ENCODE results near the gene AMMECR1.
"Not testable (repeated sequence)": the region's sequence is repeated elsewhere in the genome, so short reads cannot be mapped to it uniquely, and the experiment has no call there.

AMMECR1 gene

DNA sequence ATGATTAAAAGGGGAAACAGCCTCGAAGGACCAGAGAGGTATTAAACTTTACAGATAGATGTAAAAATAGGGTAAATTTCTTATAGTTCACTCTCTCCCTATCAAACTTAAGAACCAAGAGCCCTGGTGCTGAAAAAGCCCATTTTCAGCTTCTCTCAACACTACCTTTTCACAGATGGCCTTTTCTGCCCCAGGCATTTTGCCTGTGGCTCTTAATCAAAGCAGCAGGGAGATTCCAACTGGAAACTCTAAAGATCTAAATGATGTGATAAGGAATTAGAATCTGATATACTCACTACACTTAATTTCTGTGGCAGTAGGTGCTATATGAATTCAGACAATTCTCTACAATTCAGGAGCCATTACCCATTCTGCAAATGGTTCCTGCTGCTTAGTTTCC is 60.0 kb downstream of the AMMECR1 start:
- DNase-seq (ENCODE audit: low read depth): no peak

DNA sequence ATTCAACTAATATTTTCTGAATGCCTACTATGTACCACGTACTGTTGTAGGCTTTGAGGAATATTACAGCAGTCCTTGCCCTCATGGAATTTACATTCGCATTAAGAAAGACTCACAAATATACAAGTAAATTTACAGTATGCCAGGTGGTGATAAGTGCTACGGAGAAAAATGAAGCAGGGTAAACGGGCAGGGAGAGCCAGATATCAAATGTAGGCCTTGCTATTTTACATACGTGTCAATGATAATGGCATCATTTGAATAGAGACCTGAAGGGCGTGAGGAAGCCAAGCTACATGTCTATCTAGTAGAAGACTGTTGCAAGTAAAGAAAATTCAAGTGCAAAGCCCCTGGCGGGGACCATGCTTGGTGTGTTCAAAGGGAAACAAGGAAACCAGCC is 65.2 kb downstream of the AMMECR1 start:
- no peak for DNase-seq (ENCODE audit: low read depth)

DNA sequence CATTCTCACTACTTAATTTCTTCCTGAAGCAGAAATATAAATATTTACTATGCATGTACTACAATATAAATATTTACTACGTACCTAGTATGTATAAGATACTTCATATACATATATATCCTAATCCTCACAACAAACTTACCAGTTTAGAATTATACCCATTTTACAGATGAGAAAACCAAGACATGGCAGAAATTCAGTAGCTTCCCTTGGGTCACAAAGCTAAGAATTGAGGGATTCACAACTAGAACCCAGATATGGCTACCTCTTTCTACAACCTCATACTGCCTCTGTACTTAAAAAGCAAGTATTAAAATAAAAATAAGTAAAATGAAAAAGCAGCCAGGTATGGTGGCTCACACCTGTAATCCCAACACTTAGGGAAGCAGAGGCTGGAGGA is 65.9 kb downstream of the AMMECR1 start:
- no peak for DNase-seq (ENCODE audit: low read depth)

DNA sequence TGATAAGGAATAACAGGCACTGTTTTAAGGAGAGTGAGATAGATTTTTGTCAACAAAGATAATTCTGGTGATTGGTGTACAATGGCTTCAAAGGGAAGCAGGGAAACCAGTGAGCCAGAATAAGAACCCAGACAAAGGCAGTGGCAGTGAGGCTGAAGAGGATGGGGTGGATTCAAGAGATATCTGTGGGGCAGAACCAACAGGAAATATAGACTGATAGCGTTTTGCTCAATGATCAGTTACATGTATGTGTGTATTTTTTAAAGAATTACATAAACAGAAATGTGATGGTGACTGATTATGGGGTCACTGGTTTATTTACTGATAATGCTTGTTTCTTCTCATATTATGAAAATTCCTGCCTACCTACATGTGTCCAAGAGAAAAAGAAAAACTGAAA is 66.4 kb downstream of the AMMECR1 start:
- no peak for DNase-seq (ENCODE audit: low read depth)

DNA sequence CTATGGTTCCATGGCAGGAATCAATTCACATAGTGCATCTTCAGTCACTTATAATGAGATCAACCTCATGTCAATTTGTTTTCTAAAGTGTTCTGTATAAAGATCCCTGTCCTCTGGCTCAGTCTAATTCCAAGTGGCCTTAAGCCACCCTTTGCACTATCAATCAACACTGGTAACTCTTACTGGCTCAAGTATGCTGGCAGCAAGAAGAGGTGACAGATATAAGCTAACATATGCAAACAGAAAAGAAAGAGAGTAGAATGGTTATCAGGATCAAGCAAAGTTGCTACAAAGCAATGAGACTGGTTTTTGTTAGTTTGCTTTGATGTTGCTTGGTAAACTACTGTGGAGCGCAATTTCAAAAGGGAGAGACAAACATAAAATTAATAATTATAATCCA is 67.0 kb downstream of the AMMECR1 start:
- DNase-seq (ENCODE audit: low read depth): no peak

DNA sequence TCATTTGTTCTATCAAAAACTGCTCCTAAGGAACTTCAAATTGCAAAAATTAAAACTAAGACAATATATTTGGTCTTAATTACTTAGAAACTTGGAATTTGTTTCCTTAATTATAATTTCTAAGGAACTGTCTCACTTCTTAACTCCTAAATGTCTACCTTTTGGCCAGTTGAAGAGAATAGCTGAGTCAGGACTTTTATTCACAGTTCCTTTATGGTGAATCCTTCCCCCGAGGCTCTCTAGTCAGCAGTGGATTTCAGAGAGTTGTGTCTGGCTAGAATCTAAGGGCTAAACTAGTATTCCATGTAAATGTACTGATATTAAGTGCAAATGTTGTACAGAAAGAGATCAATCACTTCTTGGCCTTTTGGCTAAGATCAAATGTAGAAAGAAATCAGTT is 69.3 kb downstream of the AMMECR1 start:
- DNase-seq (ENCODE audit: low read depth): no peak

DNA sequence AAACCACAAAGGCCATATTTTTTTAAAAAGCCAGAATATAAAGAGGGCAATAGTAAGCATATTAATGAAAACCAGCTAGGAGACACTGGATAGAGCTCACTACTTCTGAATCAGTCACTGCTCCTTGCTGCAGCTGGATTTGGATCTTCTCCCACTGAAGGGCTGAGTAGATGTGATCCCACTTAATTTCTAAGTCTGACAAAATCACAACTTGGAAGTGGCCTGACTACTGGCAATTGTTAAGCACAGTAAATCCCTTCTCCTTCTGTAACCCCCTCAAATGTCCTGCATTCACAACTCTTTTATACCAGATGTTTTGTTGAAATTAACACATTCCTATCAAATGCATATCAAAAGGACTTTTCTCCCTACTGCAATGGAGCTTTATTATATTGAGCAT is 72.9 kb downstream of the AMMECR1 start:
- no peak for DNase-seq (ENCODE audit: low read depth)

DNA sequence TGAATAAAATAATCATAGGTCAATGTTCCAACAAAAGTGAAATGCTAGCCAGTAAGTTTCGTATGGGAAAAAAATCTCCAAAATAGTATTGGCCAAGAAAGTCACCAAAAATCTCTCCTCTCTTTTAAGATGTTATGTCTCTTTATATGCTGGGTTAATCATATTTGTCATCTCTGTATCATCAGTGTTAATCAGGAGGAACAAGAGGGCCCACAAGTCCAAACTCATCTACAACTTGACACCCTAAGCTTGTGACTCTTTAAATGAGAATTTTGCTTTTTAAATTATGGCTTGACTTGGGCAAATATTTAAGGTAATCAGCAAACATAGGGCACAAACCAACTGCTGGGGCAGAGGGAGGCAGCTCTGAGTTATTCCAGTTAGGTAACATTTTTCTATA is 75.5 kb downstream of the AMMECR1 start:
- DNase-seq (ENCODE audit: low read depth): no peak

DNA sequence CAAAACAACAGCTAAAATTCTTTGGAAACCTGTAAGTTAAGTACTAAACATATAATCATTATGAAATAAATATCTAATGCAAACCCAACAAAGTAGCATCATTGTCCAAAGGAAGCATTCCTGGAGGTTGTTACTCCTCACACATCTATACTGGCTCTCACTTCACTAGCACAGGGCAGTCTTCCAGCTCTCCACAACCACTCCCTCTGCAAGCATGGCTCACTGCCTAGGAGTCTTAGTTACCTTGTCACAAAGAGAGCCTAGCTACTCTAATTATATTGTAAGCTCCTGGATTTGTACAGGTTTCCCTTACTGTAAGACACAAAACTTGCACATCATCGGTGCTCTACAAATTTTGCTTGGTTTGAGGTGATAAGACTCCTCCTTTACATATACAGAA is 76.1 kb downstream of the AMMECR1 start:
- no peak for DNase-seq (ENCODE audit: low read depth)

DNA sequence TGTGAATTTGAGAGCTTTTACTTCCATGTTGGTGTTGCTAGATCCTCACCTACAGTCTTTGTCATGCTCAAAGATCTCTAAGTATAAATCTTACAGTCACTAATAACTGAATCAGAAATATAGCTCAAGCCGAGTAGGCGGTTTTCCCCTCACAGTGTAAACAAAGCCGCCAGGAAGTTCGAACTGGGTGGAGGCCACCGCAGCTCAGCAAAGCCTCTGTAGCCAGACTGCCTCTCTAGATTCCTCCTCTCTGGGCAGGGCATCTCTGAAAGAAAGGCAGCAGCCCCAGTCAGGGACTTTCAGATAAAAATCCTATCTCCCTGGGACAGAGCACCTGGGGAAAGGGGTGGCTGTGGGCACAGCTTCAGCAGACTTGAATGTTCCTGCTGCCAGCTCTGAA is 79.6 kb downstream of the AMMECR1 start:
- DNase-seq (ENCODE audit: low read depth): peak; percentile 41

DNA sequence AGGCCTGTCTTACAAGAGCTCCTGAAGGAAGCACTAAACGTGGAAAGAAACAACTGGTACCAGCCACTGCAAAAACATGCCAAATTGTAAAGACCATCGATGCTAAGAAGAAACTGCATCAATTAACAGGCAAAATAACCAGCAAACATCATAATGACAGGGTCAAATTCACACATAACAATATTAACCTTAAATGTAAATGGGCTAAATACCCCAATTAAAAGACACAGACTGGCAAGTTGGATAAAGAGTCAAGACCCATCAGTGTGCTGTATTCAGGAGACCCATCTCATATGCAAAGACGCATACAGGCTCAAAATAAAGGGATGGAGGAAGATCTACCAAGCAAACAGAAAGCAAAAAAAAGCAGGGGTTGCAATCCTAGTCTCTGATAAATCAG is 86.4 kb downstream of the AMMECR1 start:
- DNase-seq (ENCODE audit: low read depth): not testable (repeated sequence)

DNA sequence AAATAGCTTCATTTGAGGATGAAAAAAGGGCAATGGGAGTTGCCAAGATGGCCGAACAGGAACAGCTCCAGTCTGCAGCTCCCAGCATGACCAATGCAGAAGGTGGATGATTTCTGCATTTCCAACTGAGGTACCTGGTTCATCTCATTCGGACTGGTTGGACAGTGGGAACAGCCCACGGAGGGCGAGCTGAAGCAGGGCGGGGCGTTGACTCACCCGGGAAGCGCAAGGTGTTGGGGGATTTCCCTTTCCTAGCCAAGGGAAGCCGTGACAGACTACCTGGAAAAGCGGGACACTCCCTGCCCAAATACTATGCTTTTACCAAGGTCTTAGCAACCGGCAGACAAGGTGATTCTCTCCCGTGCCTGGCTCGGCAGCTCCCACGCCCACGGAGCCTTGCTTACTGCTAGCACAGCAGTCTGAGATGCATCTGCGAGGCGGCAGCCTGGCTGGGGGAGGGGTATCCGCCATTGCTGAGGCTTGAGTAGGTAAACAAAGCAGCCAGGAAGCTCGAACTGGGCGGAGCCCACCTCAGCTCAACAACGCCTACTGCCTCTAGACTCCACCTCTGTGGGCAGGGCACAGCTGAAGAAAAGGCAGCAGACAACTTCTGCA is 88.3 kb downstream of the AMMECR1 start:
- peak; percentile 70 for DNase-seq (ENCODE audit: low read depth)

DNA sequence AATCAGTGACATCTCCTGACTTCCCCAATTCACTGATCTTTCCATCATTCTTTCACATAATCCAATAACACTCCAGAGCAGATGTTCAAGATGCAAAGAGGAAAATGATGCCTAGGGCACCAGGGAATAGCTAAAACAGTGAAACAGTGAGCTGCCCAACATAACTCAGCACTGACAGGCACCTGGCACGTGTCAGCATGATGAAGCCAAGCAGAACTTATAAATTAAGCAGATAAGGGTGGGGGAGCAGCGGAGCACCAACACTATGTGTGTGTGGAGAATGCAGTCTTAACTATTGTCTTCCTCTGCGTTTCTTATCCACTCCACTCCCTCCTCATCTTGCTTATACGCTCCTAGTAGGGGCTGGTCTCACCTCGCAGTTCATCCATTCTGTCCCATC is 89.4 kb downstream of the AMMECR1 start:
- no peak for DNase-seq (ENCODE audit: low read depth)

DNA sequence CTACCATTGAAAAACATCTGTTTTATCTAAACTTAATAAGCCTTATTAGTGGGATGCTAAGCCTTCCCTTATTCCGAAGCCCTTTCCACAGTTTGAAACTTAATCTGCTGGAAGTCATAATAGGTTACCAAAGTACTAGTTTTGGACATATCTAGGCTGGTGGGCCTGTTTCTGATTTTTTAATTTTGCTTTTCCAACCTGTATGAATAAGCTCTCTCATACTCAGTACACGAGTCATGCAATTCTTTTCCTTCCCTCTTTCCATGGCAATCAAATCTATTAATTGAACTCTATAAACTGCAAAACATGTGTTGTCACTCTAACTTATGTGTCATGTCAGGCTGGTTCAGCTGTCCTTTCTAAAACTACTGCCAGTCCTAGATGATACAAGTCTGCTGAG is 91.0 kb downstream of the AMMECR1 start:
- DNase-seq (ENCODE audit: low read depth): no peak

DNA sequence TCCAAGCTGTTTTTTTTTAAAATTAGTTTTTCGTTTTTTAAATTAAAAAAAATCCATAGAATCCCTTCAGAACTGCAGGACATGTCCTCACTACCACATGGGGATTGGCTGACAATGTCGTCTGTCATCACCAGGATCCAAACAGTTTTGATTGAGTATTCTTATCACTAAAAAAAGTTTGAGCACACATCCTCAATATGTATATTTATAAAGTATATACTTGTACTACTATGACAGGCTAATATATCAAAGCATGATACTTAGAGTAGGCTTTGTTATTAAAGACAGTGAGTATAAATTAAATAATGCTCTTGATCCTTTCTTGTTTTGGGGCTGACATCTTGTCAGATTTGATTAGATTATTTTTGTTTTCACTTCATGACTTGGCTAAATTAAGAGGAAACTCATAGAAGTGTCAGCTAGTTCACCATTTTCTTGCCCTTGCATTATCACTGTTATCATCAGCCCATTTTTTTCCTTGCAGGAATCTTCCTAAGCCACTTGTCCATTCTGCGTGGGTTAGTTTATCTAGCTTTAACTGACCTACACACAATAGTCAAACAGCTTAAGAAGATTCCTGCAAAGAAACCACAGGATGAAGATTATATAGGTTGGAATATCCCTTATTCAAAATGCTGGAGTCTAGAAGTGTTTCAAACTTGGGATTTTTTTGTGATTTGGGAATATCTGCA is 92.8 kb downstream of the AMMECR1 start:
- DNase-seq (ENCODE audit: low read depth): no peak

DNA sequence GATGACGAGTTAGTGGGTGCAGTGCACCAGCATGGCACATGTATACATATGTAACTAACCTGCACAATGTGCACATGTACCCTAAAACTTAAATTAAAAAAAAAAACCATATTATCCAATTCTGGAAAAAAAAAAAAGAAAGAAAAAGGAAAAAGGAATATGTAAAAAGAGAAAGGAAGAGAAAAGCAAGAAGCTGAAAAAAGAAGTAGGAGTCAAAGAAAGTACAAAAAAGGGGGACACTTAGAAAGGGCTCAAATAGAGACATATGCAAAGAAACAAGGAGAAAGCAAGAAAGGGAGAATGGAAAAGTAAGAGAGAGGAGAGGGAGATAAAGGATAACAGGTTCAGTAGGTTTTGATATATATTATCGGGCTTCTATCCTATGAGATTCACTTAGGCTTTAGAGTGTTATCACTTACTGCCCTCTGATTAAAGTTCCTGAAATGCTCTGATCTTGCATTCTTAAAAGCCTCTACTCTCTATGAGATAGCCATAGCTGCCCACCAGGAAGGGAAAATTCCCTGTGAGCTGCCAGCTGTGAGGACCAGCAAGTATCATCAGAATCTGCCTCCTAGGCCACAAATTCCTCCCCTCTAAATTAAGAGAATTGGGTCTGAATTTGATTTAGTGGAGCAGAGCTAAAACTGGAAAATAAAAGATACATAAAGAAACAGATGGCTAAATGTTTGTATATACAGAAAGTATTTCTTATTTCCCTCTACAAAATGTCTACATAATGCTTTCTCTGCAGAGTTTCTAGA is 95.2 kb downstream of the AMMECR1 start:
- no peak for DNase-seq (ENCODE audit: low read depth)

DNA sequence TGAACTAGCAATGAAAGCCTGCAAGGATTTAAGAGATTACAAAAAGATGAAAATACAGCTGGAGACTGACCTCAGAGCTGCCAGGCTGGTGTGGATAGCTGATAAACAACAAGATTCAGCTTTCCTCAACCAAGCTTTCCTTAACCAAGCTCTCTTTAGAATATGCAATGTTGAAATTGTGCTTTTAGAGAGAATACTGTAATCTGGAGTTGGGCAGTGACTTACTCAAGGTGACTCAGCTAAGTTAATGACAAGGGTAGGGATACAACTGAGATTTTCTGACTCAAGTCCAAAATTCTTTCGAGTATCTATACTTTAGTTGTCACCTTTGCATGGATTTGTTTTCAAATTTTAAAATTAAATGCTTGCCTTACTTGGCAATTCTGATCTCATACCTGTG is 98.0 kb downstream of the AMMECR1 start:
- no peak for DNase-seq (ENCODE audit: low read depth)

DNA sequence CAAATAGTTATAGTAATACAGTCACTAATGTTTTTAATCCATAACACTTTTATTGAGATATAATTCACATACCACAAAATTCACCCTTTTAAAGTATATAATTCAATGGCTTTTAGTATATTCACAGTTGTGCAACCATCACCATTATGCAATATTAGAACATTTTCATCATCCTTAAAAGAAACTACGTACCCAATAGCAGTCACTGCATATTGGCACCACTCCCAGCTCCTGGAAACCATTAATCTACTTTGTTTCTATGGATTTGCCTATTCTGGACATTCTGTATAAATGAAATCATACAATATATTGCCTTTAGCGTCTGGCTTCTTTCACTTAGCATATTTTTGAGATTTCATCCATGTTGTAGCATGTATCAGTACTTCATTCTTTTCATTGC is 99.3 kb downstream of the AMMECR1 start:
- DNase-seq (ENCODE audit: low read depth): no peak

DNA sequence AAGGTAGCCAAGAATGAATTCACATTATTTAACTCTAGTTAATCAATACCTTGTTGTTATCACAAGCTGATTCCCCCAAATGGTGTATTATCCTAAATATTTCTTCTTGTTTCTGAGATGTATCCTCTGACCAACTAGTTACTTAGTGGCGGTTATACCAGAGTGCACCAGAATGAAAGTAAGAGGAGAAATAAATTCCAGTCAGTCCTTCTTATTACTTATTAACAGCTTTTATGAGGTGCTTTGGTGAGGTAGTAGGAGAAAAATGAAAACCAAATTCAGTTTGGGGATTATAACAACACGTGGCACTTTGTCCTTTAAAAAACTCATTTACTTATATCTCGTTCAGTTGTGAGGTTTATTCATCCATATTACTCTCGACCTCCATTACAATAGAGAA is 101.9 kb downstream of the AMMECR1 start:
- no peak for DNase-seq (ENCODE audit: low read depth)

DNA sequence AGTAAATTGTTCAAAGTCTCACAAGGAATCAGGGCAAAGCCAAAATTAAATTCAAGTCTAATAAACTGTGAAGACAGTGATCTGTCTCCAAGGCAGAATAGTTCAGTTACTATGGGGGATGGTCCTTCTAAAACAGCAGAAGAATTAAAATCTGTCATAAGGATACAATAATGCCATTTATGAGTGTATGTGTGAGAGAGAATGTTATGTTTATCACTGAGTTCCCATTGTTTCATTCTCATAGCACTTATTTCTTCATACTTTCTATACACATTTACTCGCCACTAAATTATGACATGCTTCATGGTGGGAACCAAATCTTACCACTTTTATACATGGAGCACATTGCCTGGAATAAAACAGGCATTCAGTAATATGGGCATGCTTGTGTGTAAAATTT is 102.5 kb downstream of the AMMECR1 start:
- no peak for DNase-seq (ENCODE audit: low read depth)

DNA sequence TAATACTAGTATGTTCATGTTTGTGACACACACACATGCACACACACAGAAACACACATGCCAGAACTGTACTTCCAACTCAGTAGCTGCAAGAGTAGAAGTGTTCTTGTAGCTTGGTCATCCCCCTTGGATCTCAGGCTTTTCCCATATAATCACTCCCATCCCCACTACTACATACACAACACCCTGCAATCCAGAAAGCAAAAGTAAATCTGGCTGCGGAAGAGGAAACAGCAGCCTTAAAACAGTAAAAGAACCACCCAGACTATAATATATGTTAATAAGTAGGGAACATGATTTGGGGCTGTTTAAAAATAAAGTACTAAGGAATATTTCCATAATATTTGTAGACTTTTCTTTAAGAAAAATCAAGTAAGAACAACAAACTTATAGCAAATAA is 103.2 kb downstream of the AMMECR1 start:
- DNase-seq (ENCODE audit: low read depth): no peak

DNA sequence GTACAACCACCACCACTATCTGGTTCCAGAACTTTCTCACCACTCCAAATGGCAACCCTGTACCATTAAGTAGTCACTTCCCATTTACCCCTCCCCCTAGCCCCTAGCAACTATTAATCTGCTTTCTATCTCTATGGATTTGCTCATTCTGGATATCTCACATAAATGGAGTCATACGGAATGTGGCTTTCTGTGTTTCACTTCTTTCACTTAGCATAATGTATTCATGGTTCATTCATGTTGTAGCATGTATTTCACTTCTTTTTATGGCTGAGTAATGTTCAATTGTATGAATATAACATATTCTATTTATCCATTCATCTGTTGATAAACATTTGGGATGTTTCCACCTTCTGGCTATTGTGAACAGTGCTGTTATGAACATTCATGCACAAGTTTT is 104.7 kb downstream of the AMMECR1 start:
- DNase-seq (ENCODE audit: low read depth): no peak

DNA sequence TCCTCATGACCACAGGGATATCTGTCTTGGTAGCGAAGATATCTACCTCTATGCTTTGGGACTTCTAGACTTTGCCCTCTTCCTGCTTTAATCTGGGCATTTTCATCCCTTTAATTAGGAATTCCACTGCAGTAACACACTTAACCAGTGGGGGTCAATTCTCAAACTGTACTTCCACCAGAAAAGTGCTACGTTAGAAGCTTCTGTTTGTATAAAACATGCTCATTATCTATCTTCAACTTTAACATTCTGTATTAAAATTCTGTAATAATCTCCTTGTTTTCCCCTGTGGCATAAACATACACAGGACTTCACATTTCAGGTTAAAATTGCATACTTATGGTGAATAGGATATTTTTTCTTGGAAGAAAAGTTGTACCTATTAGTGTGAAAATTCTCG is 105.6 kb downstream of the AMMECR1 start:
- DNase-seq (ENCODE audit: low read depth): no peak

DNA sequence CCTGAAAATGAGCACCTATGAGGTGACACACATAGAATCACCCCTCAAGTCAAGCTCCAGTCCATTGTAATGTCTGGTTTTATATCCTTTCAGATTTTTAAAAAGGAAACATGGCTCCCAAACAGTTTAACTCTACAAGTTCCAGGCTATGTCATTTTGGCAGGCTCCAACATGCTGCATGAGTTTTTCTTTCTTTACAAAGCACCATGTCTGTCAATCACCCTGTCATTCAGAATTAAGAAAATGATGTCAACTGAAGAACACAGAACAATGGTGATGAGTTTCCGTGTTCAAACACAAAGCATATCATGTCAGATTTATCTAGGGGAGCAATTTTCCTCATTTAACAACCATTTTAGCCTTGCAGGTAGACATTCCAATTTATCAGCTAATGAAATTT is 106.5 kb downstream of the AMMECR1 start:
- no peak for DNase-seq (ENCODE audit: low read depth)

All from activated T-helper 1 cell treated with Interleukin-2 at 50 U/mL for 16 hours (primary cell).